ENCODE results near the gene OSBPL6.

DNA sequence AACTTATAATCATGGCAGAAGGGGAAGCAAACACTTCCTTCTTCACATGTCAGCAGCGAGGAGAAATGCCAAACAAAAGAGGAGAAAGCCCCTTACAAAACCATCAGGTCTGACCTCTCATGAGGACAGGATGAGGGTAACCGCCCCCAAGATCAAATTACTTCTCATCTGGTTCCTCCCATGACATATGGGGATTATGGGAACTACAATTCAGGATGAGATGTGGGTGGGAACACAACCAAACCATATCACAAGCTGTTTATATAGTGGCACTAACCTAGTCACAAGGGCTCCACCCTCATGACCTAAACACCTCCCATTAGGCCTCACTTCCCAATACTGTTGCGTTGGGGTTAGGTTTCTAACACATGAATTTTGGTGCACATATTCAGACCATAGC, 110.0 kb downstream of the OSBPL6 start:
- TF ChIP-seq POLR2A (IDR thresholded peaks at IDR 0.05) = no peak
- TF ChIP-seq, protein P1, sequence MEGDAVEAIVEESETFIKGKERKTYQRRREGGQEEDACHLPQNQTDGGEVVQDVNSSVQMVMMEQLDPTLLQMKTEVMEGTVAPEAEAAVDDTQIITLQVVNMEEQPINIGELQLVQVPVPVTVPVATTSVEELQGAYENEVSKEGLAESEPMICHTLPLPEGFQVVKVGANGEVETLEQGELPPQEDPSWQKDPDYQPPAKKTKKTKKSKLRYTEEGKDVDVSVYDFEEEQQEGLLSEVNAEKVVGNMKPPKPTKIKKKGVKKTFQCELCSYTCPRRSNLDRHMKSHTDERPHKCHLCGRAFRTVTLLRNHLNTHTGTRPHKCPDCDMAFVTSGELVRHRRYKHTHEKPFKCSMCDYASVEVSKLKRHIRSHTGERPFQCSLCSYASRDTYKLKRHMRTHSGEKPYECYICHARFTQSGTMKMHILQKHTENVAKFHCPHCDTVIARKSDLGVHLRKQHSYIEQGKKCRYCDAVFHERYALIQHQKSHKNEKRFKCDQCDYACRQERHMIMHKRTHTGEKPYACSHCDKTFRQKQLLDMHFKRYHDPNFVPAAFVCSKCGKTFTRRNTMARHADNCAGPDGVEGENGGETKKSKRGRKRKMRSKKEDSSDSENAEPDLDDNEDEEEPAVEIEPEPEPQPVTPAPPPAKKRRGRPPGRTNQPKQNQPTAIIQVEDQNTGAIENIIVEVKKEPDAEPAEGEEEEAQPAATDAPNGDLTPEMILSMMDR (IDR thresholded peaks at IDR 0.05) = no peak
